ENCODE measurements around the gene SPATS2. TPM values are rescaled to one million over a fixed set of nuclear protein-coding genes. Genes with fewer than 3 reads are reported as not detected.

The SPATS2 gene
- total RNA-seq, 1 experiment from 2014 or later = 74.2 TPM

DNA sequence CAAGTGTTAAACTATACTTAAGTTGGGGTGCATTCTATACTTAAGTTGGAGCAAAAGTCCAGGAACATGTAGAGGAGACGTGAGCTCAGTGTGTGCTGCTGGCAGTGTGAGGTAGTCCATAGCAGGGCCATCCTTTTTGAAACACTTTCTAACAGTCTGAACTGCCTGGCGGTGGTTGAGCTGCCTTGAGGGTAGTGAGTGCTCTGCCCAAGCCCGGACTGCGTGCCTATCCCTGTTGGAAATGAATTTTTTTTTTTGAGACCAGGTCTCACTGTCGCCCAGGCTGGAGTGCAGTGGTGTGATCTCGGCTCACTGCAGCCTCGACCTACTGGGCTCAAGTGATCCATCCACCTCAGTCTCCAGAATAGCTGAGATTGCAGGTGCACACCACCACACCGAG, 185.6 kb downstream of the SPATS2 start:
- Histone ChIP-seq H3K4me2 (ENCODE audit: low read length) (no peak overlapping the region), H4K20me1 (ENCODE audit: insufficient read depth) (no peaks in the 10 kb centered on the region), H3K79me2 (ENCODE audit: insufficient read depth, low read length) (no peaks in the 10 kb centered on the region), H3K9ac (ENCODE audit: low read length) (no peak overlapping the region), H2AFZ (ENCODE audit: low read depth, low read length, poor library complexity, severe bottlenecking) (no peak overlapping the region), H3K4me1 (ENCODE audit: control insufficient read depth in 1 of 2, insufficient read depth in 2 of 2, low read length in 2 of 2) (peaks cover 0 to 5% of the 10 kb centered on the region in 2 experiments; a peak in 2 of 4 replicates), H3K4me3 (replicated peaks in 1 of 2; ENCODE audit: low read depth in 1 of 2, low read length in 2 of 2) (no peak overlapping the region), H3K27me3 (ENCODE audit: insufficient read depth, low read length) (no peaks in the 10 kb centered on the region), H3K9me3 (ENCODE audit: control insufficient read depth in 1 of 2, insufficient read depth in 1 of 2, low read depth in 1 of 2, low read length in 2 of 2) (no peaks in the 10 kb centered on the region), H3K27ac (ENCODE audit: low read depth, low read length) (no peak overlapping the region), H3K36me3 (ENCODE audit: control insufficient read depth in 1 of 2, insufficient read depth in 2 of 2, low read length in 2 of 2) (no peaks in the 10 kb centered on the region), H3K9me2 (ENCODE audit: insufficient read depth) (no peaks in the 10 kb centered on the region)
- intact Hi-C loops (cut with micrococcal nuclease) = loop anchor here (1.0 kb wide), 1 partner anchor 195 kb away; no protein-coding TSS in a partner anchor
- RAD21 ChIA-PET (ENCODE audit: low non-redundant PET in 1 of 2, low total read pairs in 2 of 2, uncharacterized antibody in 2 of 2, unreplicated experiment in 2 of 2) = interaction anchor here (0.6 to 1.5 kb wide), 4 partner anchors 194 to 353 kb away, joined by 3 to 6 read pairs (median 4); no protein-coding TSS in a partner anchor
- no peak for TF ChIP-seq ZFX (IDR thresholded peaks at IDR 0.05)
- DNase-seq (ENCODE audit: low read depth, low spot score) = no peak
- CTCF ChIA-PET = interaction anchor here (1.0 to 4.2 kb wide), 6 partner anchors 28 to 221 kb away, joined by 5 to 69 read pairs (median 11); partner anchors contain the start of gene SPATS2
- no peak for ATAC-seq
- BruUV-seq (replicated peaks) = no TSS peak
- POLR2A ChIA-PET = interaction anchor here (0.6 to 2.6 kb wide), 3 partner anchors 186 to 256 kb away, joined by 4 to 14 read pairs (median 5); partner anchors contain the start of gene SPATS2

DNA sequence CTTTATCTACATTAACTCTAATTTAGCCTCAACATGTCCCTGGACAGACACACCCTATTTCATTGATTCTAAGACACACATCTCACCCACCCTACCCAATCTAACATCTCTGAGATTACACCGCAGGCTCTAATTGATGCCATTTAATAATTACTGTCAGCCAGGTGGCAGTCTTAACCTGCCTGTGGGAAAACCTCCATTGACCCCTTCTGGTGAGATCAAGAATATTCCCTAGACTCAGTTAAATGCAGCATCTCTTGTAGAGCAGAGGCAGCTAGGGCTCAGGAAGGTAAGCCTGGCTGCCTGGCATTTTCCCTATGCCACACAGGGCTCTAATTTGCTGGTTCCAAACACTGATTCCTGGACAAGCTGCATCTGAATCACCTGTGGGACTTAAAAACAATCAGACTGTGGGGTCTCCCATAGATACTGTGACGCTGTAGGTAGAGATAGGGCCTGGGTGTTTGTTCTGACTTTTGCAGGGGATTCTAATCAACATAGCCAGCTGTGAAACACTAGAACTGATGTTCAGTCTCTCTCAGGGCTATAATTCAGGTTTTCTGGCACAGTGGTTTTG, 186.3 kb downstream of the SPATS2 start:
- no peak overlapping the region for H3K9ac ChIP-seq (ENCODE audit: low read length)
- H3K27me3 ChIP-seq (ENCODE audit: insufficient read depth, low read length) = no peaks in the 10 kb centered on the region
- no TSS peak for BruUV-seq (replicated peaks)
- no peaks in the 10 kb centered on the region for H3K79me2 ChIP-seq (ENCODE audit: insufficient read depth, low read length)
- intact Hi-C loops (cut with micrococcal nuclease) = loop anchor here (1.0 kb wide), 1 partner anchor 195 kb away; no protein-coding TSS in a partner anchor
- peaks cover 0 to 5% of the 10 kb centered on the region in 2 experiments; a peak in 2 of 4 replicates for H3K4me1 ChIP-seq (ENCODE audit: control insufficient read depth in 1 of 2, insufficient read depth in 2 of 2, low read length in 2 of 2)
- TF ChIP-seq RAD21 (IDR thresholded peaks at IDR 0.05; ENCODE audit: low read depth) (peak; percentile 94), CBX3 (IDR thresholded peaks at IDR 0.05; ENCODE audit: low read depth) (no peak), SIN3A (IDR thresholded peaks at IDR 0.05; ENCODE audit: low read depth) (peak; percentile 46; the same call in 1 of the 2 replicates), FOSL1 (IDR thresholded peaks at IDR 0.05; ENCODE audit: low read depth) (no peak; the same call in 1 of the 2 replicates), ZNF274 (IDR thresholded peaks at IDR 0.05; ENCODE audit: low read depth, low read length) (no peak), ZFX (IDR thresholded peaks at IDR 0.05) (no peak), SRF (IDR thresholded peaks at IDR 0.05; ENCODE audit: low read depth) (no peak), YY1 (IDR thresholded peaks at IDR 0.05; ENCODE audit: extremely low read depth, insufficient replicate concordance, low read depth, low read length) (peak; percentile 55), POLR2AphosphoS5 (IDR thresholded peaks at IDR 0.05; ENCODE audit: low read depth, low read length) (peak; percentile 49; the same call in 1 of the 2 replicates)
- TF ChIP-seq, protein P1, sequence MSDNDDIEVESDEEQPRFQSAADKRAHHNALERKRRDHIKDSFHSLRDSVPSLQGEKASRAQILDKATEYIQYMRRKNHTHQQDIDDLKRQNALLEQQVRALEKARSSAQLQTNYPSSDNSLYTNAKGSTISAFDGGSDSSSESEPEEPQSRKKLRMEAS (IDR thresholded peaks at IDR 0.05) = no peak
- TF ChIP-seq, protein P2, sequence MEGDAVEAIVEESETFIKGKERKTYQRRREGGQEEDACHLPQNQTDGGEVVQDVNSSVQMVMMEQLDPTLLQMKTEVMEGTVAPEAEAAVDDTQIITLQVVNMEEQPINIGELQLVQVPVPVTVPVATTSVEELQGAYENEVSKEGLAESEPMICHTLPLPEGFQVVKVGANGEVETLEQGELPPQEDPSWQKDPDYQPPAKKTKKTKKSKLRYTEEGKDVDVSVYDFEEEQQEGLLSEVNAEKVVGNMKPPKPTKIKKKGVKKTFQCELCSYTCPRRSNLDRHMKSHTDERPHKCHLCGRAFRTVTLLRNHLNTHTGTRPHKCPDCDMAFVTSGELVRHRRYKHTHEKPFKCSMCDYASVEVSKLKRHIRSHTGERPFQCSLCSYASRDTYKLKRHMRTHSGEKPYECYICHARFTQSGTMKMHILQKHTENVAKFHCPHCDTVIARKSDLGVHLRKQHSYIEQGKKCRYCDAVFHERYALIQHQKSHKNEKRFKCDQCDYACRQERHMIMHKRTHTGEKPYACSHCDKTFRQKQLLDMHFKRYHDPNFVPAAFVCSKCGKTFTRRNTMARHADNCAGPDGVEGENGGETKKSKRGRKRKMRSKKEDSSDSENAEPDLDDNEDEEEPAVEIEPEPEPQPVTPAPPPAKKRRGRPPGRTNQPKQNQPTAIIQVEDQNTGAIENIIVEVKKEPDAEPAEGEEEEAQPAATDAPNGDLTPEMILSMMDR (IDR thresholded peaks at IDR 0.05 in 2 of 3, conservative IDR thresholded peaks at IDR 0.05 in 1 of 3; ENCODE audit: borderline replicate concordance in 1 of 3, insufficient read depth in 1 of 3, low read depth in 2 of 3, low read length in 2 of 3) = peak; percentile 80 to 99 (median 81)
- ATAC-seq = peak; percentile 75
- no peak overlapping the region for H3K27ac ChIP-seq (ENCODE audit: low read depth, low read length)
- ChIA-PET CTCF (interaction anchor here (0.6 to 4.2 kb wide), 10 partner anchors 22 to 222 kb away, joined by 3 to 69 read pairs (median 6); partner anchors contain the start of gene SPATS2), RAD21 (ENCODE audit: low non-redundant PET in 1 of 2, low total read pairs in 2 of 2, uncharacterized antibody in 2 of 2, unreplicated experiment in 2 of 2) (interaction anchor here (0.6 to 1.5 kb wide), 4 partner anchors 187 to 216 kb away, joined by 3 to 6 read pairs (median 4); partner anchors contain the start of gene SPATS2 (in 1 of the 2)), POLR2A (interaction anchor here (0.8 to 2.6 kb wide), 4 partner anchors 18 to 231 kb away, joined by 3 to 14 read pairs (median 4); partner anchors contain the start of genes SPATS2 and TROAP)
- no peaks in the 10 kb centered on the region for H3K9me3 ChIP-seq (ENCODE audit: control insufficient read depth in 1 of 2, insufficient read depth in 1 of 2, low read depth in 1 of 2, low read length in 2 of 2)
- no peak overlapping the region for H2AFZ ChIP-seq (ENCODE audit: low read depth, low read length, poor library complexity, severe bottlenecking)
- H3K36me3 ChIP-seq (ENCODE audit: control insufficient read depth in 1 of 2, insufficient read depth in 2 of 2, low read length in 2 of 2) = peaks cover 2 to 3% of the 10 kb centered on the region in 2 experiments; a peak in 2 of 4 replicates
- no peak overlapping the region for H3K4me2 ChIP-seq (ENCODE audit: low read length)
- no peaks in the 10 kb centered on the region for H3K9me2 ChIP-seq (ENCODE audit: insufficient read depth)
- DNase-seq (ENCODE audit: low read depth, low spot score) = peak; percentile 45
- no peaks in the 10 kb centered on the region for H4K20me1 ChIP-seq (ENCODE audit: insufficient read depth)
- H3K4me3 ChIP-seq (replicated peaks in 1 of 2; ENCODE audit: low read depth in 1 of 2, low read length in 2 of 2) = no peak overlapping the region
